Fibroblast of lung (primary cell): ENCODE data around the gene CLCN4. TPM values are rescaled to one million over a fixed set of nuclear protein-coding genes. Genes with fewer than 3 reads are reported as not detected.
A peak's percentile ranks its signal among the peaks of the same experiment; 100 is the strongest.

ENCODE experiments used
- DNase-seq, 2 donors: peaks; one replicate each; pipeline versions ENCODE4 v3.0.0 to v3.0.0-alpha.2; 2010; ENCODE audit warnings: low read depth in 2 of 2
- H2AFZ ChIP-seq: 2 replicates; pipeline ENCODE4 v1.5.1; 2012; ENCODE audit warnings: low read length, control low read depth, inconsistent platforms
- H3K27ac ChIP-seq: 2 replicates; pipeline ENCODE4 v1.5.1; 2011; ENCODE audit warnings: low read length, control low read depth; ENCODE audit not compliant: insufficient read depth
- H3K27me3 ChIP-seq: 2 replicates; pipeline ENCODE4 v1.5.1; 2011; ENCODE audit warnings: mild to moderate bottlenecking, low read length; ENCODE audit not compliant: control insufficient read depth, insufficient read depth
- H3K36me3 ChIP-seq: 2 replicates; pipeline ENCODE4 v1.5.1; 2011; ENCODE audit warnings: low read length; ENCODE audit not compliant: control insufficient read depth, insufficient read depth
- H3K4me1 ChIP-seq: 2 replicates; pipeline ENCODE4 v1.5.1; 2011; ENCODE audit warnings: low read length; ENCODE audit not compliant: control insufficient read depth, insufficient read depth; ENCODE audit errors: extremely low read depth
- H3K4me2 ChIP-seq: 2 replicates; pipeline ENCODE4 v1.5.1; 2011; ENCODE audit warnings: low read length, control low read depth; ENCODE audit not compliant: insufficient read depth; ENCODE audit errors: extremely low read depth
- H3K4me3 ChIP-seq, 4 experiments: fragments of 200-600 bp in 1 of 4; sonication (generic) in 1 of 4; replicated peaks in 1 of 4; 2 replicates each; pipeline ENCODE4 v1.5.1; 2011 to 2016; ENCODE audit warnings: low read length in 4 of 4, low read depth in 3 of 4, mild to moderate bottlenecking in 3 of 4, control low read depth in 2 of 4, inconsistent platforms in 1 of 4, mixed read lengths in 1 of 4; ENCODE audit not compliant: insufficient read depth in 1 of 4; ENCODE audit errors: control extremely low read depth in 1 of 4
- H3K79me2 ChIP-seq: 2 replicates; pipeline ENCODE4 v1.5.1; 2012; ENCODE audit warnings: mild to moderate bottlenecking, low read length, inconsistent platforms; ENCODE audit not compliant: control insufficient read depth, insufficient read depth
- H3K9ac ChIP-seq: 2 replicates; pipeline ENCODE4 v1.5.1; 2011; ENCODE audit warnings: mild to moderate bottlenecking, low read length, control low read depth; ENCODE audit not compliant: insufficient read depth
- H3K9me3 ChIP-seq: 2 replicates; pipeline ENCODE4 v1.5.1; 2012; ENCODE audit warnings: low read depth, low read length; ENCODE audit not compliant: control insufficient read depth, insufficient read depth
- H4K20me1 ChIP-seq: 2 replicates; pipeline ENCODE4 v1.5.1; 2011; ENCODE audit warnings: low read length; ENCODE audit not compliant: control insufficient read depth, insufficient read depth; ENCODE audit errors: extremely low read depth
- CTCF ChIP-seq, 2 donors: IDR thresholded peaks in 1 of 2; conservative IDR thresholded peaks in 1 of 2; 1 replicate in 1 of 2; 2 replicates in 1 of 2; pipeline ENCODE4 v1.5.1; 2011 to 2012; ENCODE audit warnings: low read length in 2 of 2, control low read depth in 1 of 2, inconsistent platforms in 1 of 2, low read depth in 1 of 2, mild to moderate bottlenecking in 1 of 2
- EZH2 ChIP-seq: IDR thresholded peaks from 2 replicates; pipeline ENCODE4 v1.5.1; 2012; ENCODE audit warnings: low read length, control low read depth, mild to moderate bottlenecking; ENCODE audit errors: missing control alignments
- polyA plus RNA-seq, 2 donors: library from polyadenylated mRNA; depleted of rRNA in 1 of 2; stranded (reverse) in 1 of 2; unstranded in 1 of 2; fragments of >200 nt; gene quantifications; 2 replicates each; pipeline ENCODE4 v1.2.1, GENCODE V29; 2011 to 2012; ENCODE audit warnings: missing spikeins in 1 of 2
- total RNA-seq: library from RNA; depleted of rRNA; stranded (reverse); fragments of >200 nt; gene quantifications from 2 replicates; pipeline ENCODE4 v1.2.1, GENCODE V29; 2014

The CLCN4 gene
- total and polyA plus RNA-seq, 2 donors (not counting 1 experiment from before 2014, with no cell fraction given) = 0.70 to 4.0 TPM

- no peak overlapping the region for H3K4me2 ChIP-seq
- no peaks in the 10 kb centered on the region for H3K79me2 ChIP-seq
- no peak for TF ChIP-seq EZH2
- TF ChIP-seq CTCF (conservative IDR thresholded peaks at IDR 0.05 in 1 of 2, IDR thresholded peaks at IDR 0.05 in 1 of 2; ENCODE audit: low read depth in 1 of 2, low read length in 2 of 2) = no peak
- peaks cover 2% of the 10 kb centered on the region for H3K4me1 ChIP-seq
- peak in 1 of 2 donors; percentile 21 for DNase-seq
- H3K4me3 ChIP-seq = no peak overlapping the region
- H3K27ac ChIP-seq = no peak overlapping the region
- H3K36me3 ChIP-seq = no peaks in the 10 kb centered on the region
- H2AFZ ChIP-seq = no peak overlapping the region
- H4K20me1 ChIP-seq = no peaks in the 10 kb centered on the region
- H3K27me3 ChIP-seq = no peaks in the 10 kb centered on the region
- H3K9ac ChIP-seq = no peak overlapping the region
- no peaks in the 10 kb centered on the region for H3K9me3 ChIP-seq
These were observed 76.4 kb downstream of the CLCN4 start for GRCh38 chrX:10233173-10233572.

- H3K4me3 ChIP-seq = no peak overlapping the region
- no peak overlapping the region for H3K9ac ChIP-seq
- H3K9me3 ChIP-seq = no peaks in the 10 kb centered on the region
- peaks cover 2% of the 10 kb centered on the region for H3K4me1 ChIP-seq
- H3K36me3 ChIP-seq = no peaks in the 10 kb centered on the region
- H3K27ac ChIP-seq = no peak overlapping the region
- H2AFZ ChIP-seq = no peak overlapping the region
- H3K79me2 ChIP-seq = no peaks in the 10 kb centered on the region
- peak in 1 of 2 donors; percentile 50 for DNase-seq
- TF ChIP-seq CTCF (conservative IDR thresholded peaks at IDR 0.05 in 1 of 2, IDR thresholded peaks at IDR 0.05 in 1 of 2; ENCODE audit: low read depth in 1 of 2, low read length in 2 of 2) (no peak), EZH2 (no peak)
- H4K20me1 ChIP-seq = no peaks in the 10 kb centered on the region
- no peaks in the 10 kb centered on the region for H3K27me3 ChIP-seq
- H3K4me2 ChIP-seq = no peak overlapping the region
These were observed 76.9 kb downstream of the CLCN4 start for GRCh38 chrX:10233696-10234095.

- Histone ChIP-seq H3K27me3 (no peaks in the 10 kb centered on the region), H2AFZ (no peak overlapping the region), H3K27ac (no peak overlapping the region), H3K4me1 (peaks cover 7% of the 10 kb centered on the region), H3K79me2 (no peaks in the 10 kb centered on the region), H3K4me3 (no peak overlapping the region), H3K9me3 (no peaks in the 10 kb centered on the region), H3K36me3 (no peaks in the 10 kb centered on the region), H4K20me1 (no peaks in the 10 kb centered on the region), H3K9ac (no peak overlapping the region), H3K4me2 (no peak overlapping the region)
- no peak for TF ChIP-seq CTCF (conservative IDR thresholded peaks at IDR 0.05 in 1 of 2, IDR thresholded peaks at IDR 0.05 in 1 of 2; ENCODE audit: low read depth in 1 of 2, low read length in 2 of 2)
- no peak for TF ChIP-seq EZH2
- peak; percentile 49 to 91 for DNase-seq
These were observed 79.1 kb downstream of the CLCN4 start for GRCh38 chrX:10235851-10236250.
